Measurements from ENCODE around the gene SSX2IP.
"Not testable (repeated sequence)": the region's sequence is repeated elsewhere in the genome, so short reads cannot be mapped to it uniquely, and the experiment has no call there.

SSX2IP gene

DNA sequence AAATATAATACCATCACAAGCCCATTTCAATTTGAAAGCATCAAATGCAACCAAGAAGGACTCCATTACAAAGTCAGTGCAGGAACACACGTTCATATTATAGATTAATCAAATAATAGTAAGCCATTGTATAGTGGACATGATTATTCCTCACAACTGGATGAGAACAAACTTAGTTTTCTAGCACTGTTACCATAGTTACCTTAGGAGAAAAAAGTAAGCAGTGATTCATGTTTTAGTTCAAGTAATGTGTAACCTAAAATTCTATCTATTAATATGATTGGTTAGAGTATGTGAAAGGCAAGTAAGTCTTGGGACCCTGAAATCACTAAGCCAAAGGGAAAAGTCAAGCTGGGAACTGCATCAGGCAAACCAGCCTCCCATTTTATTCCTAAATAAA, 15.2 kb downstream of the SSX2IP start:
- DNase-seq, result no peak

DNA sequence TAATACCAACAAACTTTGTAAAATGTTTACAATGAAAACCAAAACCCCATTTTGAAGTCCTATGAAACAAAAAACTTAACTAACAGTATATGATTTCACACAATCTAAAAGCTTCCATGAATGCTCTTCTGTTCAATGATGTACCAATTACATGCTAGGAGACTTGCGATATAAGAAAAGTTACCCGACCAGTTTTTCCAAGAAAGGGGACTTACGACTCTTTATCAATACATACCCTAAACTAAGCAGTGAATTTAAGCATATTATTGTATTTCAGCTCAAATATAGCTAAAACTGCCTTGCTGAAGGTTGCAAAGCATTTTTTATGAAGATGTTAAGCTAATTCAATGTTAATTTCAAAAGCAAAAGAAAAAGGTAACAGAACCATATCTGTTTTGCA, 15.6 kb downstream of the SSX2IP start:
- no peak for DNase-seq

DNA sequence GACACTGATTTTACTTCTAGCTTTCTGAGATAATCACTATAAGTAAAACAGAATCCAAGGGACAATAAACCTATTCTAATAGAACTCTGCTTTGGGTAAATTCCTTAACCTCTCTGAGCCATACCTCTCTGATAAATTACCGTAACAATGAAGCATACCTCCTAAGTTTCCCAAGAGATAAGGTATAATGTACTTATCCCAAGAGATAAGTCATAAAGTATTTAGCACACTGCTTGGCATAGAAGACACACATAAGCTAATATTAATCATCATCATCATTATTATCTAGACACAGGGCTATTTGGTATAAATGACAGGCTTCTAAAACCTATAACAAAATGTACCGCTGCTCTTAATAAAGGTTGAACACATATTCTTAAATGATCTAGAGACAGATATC, 16.2 kb downstream of the SSX2IP start:
- no peak for DNase-seq

DNA sequence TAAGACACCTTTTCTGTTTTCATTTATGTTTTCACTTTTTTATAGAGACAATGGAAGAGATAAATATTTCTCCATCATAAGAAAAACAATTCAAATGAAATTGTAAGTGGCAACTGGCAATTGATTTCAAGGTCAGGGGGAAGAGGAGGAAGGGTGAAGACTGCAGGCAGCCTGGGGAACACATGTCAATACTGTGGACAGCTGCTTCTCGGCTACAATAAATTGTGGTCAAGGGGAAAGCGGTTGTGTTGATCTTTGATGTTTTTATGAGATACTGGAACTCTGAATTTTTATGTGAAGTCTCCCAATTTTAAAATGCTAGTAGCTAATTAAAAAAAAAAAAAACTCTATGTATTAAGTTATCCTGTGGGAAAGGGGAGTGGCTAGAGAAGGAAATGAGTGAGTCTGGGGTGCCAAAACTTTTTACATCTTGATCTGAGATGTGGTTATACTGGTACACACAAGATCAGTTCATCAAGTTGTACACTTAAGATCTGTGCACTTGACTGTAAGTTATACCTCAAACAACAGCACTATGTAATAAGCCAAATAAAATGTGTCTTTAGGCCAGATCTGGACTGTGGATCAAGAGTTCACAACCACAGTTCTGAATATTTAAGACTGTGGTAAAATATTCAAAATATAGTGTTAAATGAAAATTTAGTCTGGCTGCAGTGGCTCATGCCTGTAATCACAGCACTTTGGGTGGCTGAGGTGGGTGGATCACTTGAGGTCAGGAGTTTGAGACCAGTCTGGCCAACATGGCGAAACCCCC, 18.0 kb downstream of the SSX2IP start:
- no peak for DNase-seq

DNA sequence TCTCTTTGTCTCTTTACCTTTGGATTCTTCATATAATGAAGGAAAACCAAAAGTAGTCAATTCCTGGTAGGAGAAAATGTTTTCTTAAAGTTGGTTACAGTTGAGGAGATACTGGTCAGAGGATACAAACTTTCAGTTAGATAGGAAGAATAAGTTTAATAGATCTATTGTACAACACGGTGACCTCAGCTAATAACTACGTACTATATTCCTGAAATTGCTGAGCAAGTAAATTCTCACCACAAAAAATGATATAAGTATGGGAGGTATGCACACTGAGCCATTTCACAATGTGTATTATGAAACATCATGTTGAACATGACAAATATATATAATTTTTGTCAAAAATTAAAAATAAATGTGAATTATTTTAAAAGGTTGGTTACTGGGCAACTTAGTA, 20.4 kb downstream of the SSX2IP start:
- DNase-seq, result no peak

DNA sequence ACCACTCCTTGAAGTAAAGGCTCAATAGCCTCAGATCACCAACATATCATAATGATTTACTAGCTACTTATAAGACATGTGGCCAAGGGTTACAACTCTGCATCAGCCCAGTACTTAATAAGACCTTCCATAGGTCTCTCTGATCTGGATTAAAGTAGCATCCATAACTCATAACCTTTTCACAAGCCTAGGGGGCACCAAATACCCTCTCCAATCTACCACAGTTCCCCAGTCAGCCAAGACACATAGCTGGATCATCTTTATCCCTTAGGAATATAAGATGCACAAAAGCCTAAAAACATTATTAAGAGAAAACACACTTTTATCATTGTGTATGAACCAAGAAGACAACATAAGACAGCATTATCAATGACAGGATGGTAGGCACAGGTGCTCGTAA, 22.1 kb downstream of the SSX2IP start:
- no peak for DNase-seq

DNA sequence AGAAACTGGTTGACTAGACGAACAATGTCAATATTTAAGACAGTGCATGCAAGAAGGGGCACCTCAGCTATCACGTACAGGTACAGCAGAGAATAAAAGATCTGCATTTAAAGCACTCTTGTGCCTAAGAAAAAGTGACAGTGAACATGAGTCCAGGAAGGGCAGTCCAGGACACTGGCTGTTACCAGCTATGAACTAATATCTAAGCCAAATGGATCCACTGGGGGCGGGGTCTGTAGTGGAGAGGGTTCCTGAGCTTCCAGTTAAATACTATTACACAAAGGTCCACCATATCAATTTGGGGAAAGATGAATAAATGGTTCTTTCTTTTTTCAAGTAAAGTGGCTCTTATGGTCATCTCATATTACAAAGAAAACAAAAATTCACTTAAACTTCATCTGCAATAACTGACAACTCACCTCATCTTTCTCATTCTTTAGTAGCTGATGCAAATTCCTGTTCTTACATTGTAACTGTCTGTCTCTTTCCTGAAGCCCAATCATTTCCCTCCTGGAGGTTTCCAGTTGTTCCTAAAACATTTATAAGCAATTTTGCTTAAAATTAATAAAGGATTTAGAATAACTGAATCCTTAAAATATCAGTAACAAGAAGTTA, 24.5 kb downstream of the SSX2IP start:
- no peak for DNase-seq

DNA sequence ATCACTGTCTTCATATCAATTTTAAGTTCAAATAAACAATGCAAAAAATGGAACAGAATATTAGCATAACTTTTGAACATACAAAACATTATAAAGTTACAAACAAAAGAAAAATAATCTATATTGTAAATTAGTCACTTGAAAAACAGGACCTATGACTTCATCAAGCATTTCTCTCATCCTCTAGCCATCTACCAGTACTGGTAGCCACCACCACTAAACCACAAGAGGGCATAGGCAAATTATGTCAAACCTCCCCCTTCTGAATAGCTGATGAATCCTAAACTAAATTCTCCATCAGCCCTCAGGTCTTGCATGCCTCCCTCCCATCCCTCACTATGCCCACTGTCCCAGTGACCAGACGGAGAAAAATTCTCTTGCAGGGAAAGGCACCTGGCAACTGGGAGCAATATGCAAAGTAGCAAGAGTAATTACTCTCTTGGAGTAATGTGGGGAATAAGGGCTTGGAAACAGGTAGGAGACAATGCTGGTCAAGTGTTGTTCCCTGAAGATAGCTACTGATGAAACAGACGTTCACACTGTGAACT, 37.1 kb downstream of the SSX2IP start:
- DNase-seq, result peak; percentile 7

DNA sequence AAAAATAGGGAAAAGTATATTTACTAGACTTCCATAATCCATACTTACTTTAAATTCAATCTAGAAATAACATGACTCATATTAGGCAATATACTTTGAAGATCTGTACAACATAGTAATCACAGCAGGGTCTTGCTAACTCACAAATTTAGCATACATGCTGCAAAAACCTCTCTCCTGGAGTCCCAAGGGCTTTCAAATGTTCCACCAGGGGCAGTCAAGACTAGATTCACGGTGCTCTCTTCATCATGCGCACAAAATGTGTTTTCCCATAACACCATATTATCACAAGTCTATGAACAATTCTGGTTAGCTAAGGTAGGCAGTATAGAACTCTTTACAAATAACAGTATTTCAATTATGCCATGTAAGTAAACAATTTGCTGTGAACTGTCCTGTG, 45.8 kb downstream of the SSX2IP start:
- DNase-seq, result no peak

DNA sequence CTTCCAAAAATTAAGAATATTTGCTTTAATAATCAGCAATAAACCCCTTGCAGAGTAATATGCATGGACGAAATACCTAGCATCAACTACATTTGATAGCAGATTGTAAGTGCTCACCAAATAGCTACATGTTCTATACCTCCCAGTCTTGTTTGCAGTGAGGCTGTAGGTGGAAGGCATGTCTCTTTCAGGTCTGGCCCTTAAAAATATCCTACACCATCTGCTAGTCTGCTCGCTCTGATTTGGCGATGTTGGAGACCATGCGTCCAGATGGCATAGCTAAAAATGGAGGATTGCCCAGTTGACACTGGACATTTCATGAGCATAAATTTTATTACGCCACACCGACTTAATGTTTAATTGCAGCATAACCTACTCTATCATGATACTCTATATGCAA, 47.1 kb downstream of the SSX2IP start:
- DNase-seq, result no peak

DNA sequence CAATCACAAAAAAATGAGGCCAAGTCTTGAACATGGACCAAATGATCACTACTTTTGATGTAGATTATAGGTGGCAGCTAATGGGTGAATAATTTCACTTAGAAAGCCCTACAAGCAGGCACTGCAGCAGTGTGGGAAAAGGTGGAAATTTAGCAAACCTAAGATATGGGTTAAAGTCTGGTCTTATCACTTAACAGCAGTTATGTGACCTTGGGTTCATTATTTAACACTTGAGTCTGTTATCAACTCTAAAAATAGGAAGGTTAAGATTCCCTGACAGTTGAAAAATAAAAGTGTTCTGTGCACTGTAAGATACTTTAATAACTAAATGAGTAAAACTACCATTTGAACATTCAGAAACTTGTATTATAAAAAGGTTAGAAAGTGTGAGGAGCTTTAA, 47.5 kb downstream of the SSX2IP start:
- no peak for DNase-seq

DNA sequence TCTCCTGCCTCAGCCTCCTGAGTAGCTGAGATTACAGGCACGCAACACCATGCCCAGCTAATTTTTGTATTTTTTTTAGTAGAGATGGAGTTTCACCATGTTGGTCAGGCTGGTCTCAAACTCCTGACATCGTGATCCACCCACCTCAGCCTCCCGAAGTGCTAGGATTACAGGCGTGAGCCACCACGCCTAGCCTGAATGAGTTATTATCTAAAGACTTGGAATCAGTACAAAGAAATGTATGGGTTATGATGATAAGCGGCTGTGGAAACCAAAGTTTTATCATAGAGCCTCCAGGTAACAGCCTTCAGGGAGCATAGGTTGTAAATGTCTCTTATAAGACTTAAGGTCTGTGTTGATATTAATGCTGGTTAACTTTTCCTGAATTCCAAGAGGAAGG, 50.5 kb downstream of the SSX2IP start:
- DNase-seq, result not testable (repeated sequence)

DNA sequence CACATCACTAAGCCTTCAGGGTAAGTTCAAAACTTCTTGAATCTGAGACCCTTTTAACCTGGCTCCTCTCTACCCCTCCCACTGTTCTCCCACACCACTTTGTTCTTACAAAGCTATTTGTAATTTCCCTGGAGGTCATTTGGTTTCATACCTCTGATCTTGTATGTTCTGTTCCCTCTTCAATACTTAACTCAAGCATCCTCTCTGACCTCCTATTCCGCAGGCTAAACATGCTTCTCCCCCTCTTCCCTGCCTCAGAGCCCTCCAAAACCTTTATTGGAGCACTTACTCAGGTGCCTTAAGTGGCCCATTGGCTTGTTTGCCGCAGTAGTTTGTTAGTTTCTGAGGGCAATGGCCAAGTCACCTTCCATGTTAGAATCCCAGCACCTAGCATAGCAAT, 54.8 kb downstream of the SSX2IP start:
- DNase-seq, result no peak

DNA sequence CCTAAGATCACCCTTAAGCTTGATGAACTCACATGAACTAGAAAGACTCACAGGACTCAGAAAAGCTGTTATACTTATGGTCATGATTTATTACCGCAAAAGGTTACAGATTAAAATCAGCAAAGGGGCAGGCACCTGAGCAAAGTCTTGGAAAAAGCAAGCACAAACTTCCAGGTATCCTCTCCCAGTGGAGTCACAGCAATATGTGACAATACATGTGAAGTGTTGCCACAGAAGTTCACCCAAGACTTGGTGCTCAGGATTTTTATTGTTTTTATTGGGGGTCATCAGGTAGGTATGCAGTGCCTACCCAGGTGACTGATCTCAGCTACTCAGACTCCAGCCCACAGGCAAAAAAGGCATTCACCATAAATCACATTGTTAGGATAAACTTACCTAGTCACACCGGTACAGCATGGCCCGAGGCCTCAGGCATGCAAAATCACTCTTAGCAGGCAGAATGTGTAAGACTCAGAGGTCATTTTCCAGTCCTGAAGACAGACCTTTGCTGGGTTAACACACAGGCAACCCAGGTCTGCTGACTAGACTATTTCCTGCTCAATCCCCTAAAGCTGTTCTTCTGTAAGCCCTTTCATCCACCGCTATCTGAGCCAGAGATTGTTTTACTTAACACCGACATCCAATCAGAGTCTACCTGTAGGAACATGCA, 55.6 kb downstream of the SSX2IP start:
- no peak for DNase-seq

DNA sequence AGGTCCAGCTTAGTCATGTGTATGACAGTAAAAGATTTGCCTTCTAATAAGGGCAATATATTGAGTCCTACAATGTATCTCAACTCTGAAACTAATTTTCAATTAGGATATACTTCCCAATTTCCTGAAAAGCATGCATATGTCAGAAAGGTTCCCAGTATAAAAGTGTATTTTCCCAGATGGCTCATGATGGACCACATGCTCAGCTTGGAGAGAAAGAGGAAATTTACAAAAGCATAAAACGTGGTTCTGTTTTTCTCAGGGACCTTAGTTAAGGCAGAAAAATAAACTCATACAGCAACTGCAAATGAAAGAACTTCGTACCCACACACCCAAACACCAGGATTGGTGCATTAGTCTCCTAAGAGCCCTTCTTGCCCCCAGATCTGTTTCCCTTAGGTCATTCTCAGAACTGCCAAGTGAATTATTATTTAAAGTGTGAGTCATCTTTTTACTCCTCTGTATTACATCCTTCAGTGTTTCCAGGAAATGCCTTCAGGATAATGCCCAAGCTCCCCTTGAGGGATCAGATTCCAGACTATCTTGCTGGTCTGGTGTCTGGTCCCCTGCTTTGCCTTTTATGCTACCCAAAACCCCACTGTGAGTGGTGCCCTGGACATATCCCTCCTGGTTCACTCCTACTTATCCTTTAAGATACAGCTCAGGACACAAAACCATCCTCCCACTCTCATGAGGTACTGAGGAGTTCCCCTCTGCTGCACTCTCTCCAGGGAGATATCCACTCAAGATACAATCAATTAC, 57.4 kb downstream of the SSX2IP start:
- DNase-seq, result peak; percentile 8

DNA sequence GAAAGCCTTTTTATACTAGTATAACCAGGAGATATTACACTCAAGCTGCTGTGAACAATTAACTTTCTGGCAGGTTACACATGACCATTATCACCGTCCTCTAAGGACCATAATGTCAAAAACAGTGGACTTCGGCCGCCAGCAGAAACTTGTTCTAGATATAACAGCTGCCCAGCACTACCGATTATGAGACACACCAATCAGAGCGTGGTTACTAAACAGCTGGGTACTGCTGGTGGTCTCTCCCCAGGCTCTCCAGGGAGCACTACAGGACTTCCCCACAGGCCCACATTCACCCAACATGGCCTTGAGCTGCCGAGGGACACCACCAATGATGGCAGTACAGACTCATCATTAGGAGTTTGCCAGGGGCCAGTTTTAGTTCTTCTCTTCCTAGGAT, 58.1 kb downstream of the SSX2IP start:
- no peak for DNase-seq

DNA sequence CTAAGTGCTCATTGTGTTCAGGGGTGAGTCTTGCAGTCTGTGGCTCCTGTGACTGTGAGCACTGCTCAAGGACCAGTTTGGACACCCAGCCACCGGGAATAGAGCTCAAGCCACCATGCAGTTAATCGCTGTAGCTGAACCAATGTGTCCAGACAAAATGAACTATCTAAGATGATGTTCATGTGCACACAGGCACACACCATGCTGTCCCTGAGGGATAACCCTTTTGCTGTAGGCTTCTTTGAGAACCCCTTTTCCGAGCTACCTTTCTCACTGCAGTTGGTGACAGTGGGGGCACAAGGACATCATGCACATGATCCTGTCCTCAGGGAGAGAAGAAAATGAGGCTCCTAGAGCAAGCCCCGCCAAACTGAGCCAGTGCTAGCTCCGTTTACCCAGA, 65.4 kb downstream of the SSX2IP start:
- no peak for DNase-seq

DNA sequence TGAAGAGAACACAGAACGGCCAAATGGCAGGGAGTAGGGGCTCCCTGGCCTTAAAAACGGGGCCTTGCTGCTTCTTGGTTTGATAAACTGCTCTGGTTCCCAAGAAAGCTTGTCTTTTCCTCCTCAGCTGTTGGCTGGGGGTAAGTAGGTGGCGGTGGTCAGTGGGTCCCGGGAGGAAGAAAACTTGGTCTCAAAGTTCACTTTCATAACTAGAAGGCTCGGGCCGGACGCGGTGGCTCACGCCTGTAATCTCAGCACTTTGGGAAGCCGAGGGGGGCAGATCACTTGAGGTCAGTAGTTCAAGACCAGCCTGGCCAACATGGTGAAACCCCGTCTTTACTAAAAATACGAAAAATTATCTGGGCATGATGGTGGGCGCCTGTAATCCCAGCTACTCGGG, 68.7 kb downstream of the SSX2IP start:
- no peak for DNase-seq

DNA sequence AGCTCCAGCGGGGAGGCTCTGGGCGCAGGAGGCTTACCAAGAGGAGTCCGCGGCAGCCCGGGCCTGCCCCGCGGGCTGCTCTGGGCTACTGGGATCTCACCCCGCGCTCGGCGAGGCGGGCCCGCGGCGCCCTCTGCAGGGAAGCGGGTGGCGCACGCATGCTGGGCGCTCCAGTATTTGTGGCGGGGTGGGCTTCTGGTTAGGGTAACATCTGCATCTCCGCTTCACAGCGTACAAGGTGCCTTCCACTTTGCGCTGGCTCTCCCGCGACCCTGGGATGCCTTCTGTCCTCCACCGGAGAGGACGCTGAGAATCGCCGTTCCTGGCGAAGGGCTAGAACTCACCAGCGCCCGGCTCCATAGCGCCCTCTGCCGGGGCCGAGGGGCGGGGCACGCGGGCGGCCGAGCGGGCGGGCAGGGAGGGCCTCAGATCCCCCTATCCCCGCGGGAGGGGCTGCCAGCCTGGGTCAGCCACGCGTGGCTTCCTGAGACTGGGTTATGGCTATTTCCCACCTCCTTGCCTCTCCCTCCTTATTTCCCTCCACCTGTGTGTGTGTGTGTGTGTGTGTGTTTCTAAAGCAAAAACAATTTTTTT, 69.4 kb downstream of the SSX2IP start:
- peak; percentile 88 for DNase-seq

DNA sequence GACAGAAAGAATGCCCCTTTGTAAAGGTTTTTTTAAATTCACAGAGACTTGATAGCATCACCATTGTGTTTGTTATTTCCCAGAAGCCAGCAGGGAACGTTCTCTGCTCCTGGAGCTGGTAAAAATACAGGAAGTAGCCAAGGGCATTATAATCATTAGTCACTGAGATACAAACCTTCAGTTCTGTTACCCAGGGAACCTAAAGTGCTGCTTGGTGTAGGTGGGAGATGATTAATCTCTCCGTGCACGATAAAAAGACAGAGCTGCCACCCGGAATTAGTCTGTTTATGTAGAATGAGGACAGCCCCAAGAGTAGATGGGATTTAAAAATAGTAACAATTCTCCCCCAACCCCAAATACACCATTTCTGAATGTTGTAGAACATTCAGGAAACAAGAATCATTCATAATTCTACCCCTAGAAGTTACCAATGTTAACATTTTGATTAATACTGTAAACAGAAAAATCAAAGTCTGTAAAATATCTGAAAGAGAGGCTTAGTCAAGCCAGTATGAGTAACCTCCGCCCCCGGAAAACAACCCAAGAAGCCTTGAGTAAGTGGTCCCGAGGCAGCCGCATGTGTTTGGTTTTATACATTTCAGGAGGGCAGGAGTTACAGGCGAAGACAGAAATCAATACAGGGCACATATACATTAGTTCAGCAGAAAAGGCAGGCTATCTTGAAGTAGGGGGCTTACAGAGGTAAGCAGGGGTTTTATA, 70.7 kb downstream of the SSX2IP start:
- peak; percentile 55 for DNase-seq

DNA sequence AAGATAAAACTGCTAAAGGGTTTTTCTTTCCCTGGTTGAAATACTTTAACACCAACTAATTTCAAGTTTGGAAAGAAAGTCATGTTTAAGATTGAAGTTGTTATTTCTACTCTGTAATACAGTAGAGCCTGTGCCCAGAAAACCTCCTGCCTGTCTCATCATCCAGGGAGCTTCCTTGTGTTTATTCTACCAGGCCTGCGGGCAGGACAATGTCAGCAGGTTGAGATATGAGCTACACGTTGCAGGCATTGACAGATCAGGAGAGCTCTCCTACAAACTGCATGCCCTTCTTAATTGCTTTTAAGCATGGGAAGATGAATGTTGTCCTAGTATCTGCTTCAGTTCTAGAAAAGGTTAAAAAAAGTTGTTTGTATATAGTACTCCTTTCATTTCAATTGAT, 72.9 kb downstream of the SSX2IP start:
- DNase-seq, result no peak

DNA sequence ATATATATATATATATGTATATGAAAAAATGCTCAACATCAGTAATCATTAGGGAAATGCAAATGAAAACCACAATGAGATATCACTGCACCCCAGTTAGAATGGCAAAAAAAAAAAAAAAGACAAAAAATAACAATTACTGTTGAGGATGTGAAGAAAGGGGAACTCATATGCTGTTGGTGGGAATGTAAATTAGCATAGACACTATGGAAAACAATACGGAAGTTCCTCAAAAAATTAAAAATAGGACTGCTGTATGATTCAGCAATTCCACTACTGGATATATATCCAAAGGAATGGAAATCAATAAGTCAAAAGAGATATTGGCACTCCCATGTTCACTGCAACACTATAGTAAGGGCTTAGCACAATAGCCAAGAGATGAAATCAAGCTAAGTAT, 74.5 kb downstream of the SSX2IP start:
- DNase-seq, result no peak

All from activated CD4-positive, alpha-beta T cell treated with anti-CD3 and anti-CD28 coated beads, Interleukin-10, Interleukin-2, amounts not matched to agents 100 ng/mL and 50 ng/mL, durations not matched to agents 16 hours and 8 hours (primary cell).